NCI-H2196 (cell line): ENCODE results near the gene ECSCR.
"Not testable (repeated sequence)": the region's sequence is repeated elsewhere in the genome, so short reads cannot be mapped to it uniquely, and the experiment has no call there.

ENCODE experiments used
- DNase-seq: peaks from one replicate; lab custom pipeline; 2025; ENCODE audit not compliant: unreplicated experiment; lab: John Stamatoyannopoulos, UW

The ECSCR gene

GRCh38 chr5:139414581-139415130, 47.9 kb downstream of the ECSCR start:
- no peak for DNase-seq

DNA sequence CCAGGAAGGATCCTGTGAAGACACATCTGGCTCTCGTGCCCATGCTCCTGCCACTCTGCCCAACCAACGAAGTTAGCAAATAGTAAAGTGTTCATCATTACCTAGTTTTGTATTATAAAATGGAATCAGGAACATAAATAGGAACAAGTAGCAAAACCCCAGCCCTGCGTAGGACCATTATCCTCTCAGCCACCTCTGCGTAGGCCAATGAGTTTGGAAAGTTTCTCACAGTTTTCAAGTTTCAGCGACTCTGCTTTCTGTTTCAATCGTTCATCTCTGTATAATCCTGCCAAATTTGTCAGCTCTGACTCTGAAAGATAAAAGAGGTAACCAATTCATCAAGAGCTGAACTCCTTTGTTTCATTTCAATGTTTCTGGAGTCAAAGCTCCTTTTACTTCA, 48.6 kb downstream of the ECSCR start:
- no peak for DNase-seq

- no peak for DNase-seq
These were observed 49.4 kb downstream of the ECSCR start for GRCh38 chr5:139413153-139413552.

DNA sequence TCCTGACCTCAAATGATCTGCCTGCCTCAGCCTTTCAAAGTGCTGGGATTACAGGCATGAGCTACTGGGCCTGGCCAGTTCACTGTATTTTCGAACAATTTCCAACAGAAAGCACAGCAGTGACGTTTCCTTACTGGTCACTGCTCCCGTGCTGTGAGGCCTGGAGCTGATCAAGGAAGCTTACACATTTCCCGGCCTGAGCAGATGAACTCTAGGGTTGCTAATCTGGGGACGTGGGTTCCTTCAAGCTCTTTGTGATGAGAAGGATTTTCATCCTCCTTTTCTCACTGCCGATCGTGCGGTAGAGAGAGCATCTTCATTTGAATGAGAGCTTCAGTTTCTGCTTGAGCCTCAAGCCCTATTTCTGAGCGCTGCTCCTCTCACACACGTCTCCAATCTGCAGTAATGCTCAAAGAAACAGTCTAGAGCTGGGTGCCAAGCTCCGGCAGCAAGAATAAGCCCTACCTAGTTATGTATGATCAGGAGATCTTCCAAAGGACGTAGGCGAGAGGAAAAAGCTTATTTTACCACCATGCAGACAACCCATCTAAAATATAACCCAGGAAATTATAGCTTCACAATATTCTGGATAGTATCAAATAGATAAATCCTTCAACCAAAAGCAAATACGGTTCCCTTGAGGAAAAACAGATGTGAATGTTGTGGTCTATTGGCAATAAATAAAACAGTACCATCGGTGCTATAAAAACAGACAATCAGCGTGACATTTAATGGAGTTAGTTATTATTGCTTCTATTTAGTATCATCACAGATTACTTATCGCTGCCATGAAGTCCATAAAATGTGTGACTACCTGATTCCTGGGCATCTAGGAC, 51.3 kb downstream of the ECSCR start:
- no peak for DNase-seq

DNA sequence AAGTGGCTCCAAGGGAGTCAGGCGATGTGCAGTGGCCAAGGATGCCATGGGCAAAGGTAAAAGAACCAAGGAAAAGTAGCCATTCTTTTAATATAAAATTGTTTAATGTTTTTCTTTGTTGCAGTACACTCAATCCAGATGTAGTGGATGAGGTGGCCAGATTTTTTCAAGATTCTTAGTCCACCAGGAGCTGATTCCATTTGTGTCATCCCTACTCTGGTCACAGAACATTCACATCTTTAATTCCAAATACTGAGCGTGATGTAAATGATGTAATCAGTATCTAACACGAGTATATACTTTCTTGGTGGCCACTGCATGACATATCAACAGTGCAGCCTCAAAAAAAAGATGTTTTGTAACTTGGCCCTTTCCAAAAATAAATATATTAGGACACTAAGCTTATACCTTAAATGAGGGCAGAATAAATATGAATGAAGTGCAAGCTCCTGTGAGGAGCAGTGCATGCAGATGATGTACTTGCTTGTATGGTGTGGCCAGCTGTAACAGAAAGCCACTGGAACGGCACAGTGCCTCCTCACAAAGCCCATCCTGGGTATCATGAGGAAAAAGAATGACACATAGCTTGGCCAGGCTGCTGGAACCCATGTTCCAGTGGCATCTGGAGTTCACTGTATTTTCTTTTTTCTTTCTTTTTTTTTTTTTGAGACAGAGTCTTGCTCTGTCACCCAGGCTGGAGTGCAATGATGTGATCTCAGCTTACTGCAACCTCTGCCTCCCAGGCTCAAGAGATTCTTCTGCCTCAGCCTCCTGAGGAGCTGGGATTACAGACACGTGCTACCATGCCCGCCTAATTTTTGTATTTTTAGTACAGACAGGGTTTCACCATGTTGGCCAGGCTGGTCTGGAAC, 52.2 kb downstream of the ECSCR start:
- DNase-seq = no peak

DNA sequence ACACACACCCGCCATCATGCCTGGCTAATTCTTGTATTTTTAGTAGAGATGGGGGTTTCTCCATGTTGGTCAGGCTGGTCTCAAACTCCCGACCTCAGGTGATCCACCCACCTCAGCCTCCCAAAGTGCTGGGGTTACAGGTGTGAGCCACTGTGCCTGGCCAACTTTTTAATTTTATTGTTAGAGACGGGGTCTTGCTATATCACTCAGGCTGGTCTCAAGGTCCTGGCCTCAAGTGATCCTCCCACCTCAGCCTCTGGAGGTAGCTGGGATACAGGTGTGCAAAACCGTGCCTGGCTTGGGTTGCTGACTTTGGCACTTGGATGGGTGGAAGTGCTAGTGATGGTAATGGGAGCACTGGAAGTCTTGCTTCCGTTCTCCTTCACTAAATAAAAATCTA, 53.4 kb downstream of the ECSCR start:
- DNase-seq = not testable (repeated sequence)

DNA sequence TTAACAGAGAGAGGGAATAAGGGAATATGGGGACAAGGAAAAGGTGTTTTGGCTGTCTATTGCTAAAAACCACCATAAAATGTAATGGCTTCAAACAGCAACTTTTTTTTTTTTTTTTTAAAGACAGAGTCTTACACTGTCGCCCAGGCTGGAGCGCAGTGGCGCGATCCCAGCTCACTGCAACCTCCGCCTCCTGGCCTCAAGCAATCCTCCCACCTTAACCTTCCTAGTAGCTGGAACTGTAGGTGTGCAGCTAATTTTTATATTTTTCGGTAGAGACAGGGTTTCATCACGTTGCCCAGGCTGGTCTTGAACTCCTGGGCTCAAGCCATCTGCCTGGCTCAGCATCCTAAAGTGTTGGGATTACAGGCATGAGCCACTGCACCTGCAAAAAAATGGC, 54.4 kb downstream of the ECSCR start:
- DNase-seq = no peak

- DNase-seq = no peak
These were observed 55.0 kb downstream of the ECSCR start for GRCh38 chr5:139407517-139407916.

GRCh38 chr5:139406963-139407362, 55.6 kb downstream of the ECSCR start:
- no peak for DNase-seq

GRCh38 chr5:139404484-139404840, 58.1 kb downstream of the ECSCR start:
- no peak for DNase-seq

DNA sequence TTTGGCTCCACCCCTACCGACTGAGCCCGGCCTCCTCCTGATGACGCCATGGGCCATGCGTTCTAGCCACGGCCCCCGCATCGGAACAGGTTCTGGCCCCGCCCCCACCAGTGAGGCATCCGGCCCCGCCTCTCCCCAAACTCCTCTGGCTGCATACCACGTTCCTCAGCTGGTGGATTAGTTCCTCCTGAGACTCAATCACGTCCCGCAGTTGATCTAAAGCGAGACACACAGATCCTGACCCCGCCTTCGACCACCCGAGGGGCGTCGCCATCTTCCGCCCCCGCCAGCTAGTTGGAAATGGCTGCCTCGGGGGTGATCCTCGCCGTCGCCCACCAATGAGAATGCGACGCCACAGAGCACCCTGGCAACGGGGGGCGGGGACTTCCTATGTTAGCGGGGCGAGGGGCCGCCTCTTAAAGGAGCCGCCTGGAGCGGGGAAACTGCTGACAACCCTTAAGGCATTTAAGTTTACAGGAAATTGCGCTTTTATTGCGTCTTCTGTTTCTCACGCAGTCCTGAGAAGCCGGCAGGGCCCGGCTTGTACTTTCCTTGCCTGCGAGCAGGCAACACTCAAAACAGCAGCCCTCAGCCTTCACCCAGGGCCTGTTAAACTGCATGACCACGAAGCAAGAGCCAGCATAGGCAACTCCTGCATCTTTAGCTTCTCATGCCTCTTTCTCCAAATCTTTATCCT, 58.6 kb downstream of the ECSCR start, which contains the start of gene SPATA24:
Gene SPATA24 (minus strand): TSS at position 303 of the 697 bp plus-strand sequence. CDS start 29 bp downstream, at position 274.
- peak; percentile 98 for DNase-seq

GRCh38 chr5:139403418-139403786, 59.1 kb downstream of the ECSCR start:
- DNase-seq = no peak

DNA sequence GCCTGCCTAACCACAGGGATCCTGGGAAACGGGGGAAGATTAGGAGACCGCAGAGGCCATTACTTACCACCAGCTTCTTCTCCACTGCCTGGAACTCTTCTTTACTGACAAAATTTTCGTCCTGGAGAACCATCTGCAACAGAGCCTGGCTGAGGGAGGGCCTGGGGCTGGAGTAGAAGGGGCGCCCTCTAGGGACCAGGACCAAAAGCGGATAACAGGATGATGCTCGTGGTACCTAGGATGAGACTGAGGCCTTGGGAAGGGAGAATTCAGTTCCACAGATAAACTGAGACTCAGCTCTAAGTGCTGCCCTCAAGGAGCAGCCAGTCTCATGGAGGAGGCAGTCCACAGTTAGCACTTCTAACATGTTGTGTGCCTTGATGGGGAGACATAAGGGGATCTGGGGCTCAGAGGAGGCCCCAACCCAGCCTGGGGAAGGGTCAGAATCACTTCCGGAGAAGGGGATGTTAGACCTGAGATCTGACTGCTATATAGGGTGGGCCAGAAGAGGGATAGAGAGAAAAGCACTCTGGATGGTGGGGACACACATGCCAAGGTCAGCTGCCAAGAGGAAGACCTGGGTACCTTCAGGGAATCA, 59.9 kb downstream of the ECSCR start:
- no peak for DNase-seq

DNA sequence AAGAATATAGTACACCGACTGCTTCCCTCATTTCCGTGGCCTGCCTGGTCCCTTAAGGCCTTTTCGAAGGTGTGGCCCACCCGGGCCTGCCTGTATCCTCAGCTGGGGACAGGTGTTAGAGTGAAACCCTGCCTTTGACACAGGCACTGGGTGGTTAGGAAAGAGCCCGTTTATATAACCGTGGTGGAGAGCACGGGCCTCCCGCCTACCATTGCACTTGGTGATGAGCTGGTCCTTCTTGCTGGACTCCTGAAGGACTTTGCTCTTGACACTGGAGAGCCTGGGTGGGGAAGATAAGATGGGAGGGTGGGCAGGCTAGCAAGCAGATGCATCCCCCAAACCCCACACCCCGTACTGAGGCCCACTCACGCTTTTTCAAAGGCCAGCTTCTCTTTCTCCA, 61.0 kb downstream of the ECSCR start:
- DNase-seq = no peak

DNA sequence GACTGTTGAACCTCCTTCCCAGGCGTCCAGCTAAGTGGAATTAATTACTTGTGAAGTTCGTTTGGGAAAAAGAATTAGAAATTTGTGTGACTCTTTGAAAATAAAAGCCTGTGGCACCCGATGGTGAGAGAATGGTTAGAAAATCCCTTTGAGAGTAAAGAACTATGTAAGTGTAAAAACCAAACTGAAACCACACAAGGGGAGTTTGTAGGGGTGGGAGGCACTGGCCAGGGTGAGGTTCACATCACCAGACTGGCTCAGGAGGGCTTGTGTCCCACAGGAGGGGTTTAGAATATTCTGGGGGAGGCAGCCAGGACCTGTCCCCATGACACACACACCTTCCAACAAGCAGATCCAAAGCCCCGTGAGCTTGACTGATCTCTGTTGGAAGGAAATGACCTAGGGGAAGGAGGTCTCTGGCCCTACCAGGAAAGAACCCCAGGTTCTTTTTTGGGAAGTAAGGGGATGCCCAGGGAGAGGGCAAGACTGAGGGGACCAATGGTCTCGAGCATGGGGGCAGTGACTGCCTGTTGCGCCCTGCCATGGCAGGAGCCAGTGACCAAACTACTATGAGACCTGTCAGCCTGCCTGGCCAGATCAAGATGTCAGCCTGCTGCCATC, 62.9 kb downstream of the ECSCR start:
- DNase-seq = no peak
